ENCODE data around the gene BATF.

The BATF gene

DNA sequence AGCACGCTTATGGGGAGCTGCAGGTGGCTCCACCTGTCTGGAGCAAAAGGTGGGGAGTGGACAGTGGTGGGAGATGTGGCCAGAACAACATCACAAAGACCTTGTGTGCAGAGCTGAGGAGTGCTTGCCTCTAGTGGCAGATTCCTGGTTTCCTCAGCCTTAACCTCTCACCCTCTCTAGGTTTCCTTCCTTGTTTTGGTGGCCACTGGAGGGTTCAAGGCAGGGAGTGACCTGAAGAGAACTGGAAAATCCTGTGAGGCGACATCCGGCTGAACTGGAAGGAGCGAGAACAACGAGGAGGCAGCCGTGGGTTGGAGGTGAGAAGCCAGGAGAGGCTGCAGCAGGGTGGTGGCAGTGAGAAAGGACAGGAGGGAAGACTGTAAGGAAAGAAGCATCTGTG lies 49.8 kb downstream of the BATF start:
- TF ChIP-seq GATA3 (IDR thresholded peaks at IDR 0.05; ENCODE audit: low read depth, low read length) (no peak), GATA2 (IDR thresholded peaks at IDR 0.05; ENCODE audit: low read depth, low read length) (no peak)

DNA sequence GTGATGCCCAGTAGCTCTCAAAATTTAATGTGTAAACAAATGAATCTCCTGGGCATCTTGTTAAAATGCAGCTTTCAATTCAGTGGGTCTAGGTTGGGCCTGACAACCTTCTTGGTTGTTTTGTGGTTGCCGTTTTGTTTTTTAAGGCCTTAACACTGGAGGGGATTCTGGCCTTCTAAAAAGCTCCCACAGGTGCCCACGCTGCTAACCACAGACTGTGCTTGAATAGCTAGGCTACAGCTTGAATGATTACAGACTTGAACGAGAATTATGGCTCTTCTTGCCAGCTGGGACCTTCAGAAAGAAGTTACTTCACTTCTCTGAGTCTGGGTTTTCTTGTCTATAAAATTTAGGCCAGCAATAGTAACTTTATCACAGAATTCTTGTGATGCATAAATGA lies 54.8 kb downstream of the BATF start:
- TF ChIP-seq GATA3 (IDR thresholded peaks at IDR 0.05; ENCODE audit: low read depth, low read length), result no peak
- TF ChIP-seq GATA2 (IDR thresholded peaks at IDR 0.05; ENCODE audit: low read depth, low read length), result no peak

DNA sequence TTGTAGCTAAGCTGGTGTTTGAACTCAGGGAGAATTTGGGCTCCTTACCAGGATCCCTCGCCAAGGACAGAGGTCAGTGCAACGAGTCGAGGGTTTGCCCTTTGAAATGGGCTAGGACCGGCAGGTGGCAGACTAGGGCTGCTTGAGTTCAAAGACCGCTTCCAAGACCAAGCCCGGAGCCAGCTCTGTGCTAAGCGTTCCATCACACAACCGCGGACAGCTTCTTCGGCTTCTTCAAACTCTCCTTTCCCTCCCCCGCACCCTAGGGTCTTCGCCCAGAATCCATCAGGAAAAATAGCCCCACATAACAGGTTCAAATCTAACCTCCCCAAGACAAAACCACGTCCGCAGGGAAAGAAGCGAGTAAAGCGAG lies 55.4 kb downstream of the BATF start:
- TF ChIP-seq GATA2 (IDR thresholded peaks at IDR 0.05; ENCODE audit: low read depth, low read length) (no peak), GATA3 (IDR thresholded peaks at IDR 0.05; ENCODE audit: low read depth, low read length) (no peak)

DNA sequence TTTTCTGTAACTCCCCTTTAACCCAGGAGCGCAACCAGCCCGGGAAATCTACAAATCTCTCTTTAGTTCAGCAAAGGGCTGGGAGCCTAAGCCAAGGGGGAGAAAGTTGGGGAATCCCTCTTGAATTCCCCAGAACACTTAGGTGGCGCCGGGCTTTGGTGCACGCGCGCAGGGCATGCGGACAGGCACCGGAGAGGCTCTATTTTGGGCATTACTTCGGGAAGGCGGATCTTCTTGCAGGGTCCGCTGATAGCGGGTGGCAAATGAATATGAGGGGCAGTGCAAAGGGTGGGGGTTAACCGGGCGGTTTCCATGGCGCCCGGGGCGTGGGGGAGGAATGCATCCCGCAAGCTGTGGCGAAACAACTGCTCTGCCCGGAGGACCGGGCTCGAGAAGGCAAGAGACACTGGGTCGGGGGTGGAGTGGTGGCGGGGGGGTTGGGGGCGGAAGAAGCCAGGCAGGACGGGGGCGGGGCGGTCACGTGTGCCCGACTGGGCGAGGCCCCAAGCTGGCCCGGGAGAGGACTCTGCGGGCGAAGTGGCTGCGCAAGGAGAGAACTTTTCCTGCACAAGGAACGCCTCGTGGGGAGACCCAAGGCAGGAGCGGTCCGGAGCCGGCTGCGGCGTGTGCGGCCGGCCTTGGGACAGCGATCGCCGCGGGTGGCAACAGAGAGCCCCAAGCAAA lies 56.0 kb downstream of the BATF start, which contains the start of gene FLVCR2:
TSS of gene FLVCR2 (plus strand) at position 519 of the 684 bp plus-strand sequence. CDS start 353 bp downstream, outside the sequence.
- TF ChIP-seq GATA3 (IDR thresholded peaks at IDR 0.05; ENCODE audit: low read depth, low read length) (no peak), GATA2 (IDR thresholded peaks at IDR 0.05; ENCODE audit: low read depth, low read length) (no peak)

DNA sequence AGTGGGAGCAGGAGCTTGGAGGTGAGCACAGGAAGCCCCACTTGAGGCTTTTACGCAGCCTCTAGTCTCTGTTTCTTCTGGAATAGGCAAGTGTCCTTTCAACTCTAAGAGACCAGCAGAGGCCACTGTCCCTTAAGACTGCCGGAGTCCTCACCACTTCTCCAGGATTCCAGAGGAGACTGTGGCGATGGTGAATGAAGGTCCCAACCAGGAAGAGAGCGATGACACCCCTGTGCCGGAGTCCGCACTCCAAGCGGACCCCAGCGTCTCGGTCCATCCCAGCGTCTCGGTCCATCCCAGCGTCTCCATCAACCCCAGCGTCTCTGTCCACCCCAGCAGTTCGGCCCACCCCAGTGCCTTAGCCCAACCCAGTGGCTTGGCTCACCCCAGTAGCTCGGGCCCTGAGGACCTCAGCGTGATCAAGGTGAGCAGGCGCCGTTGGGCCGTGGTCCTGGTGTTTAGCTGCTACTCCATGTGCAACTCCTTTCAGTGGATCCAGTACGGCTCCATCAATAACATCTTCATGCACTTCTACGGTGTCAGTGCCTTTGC lies 56.6 kb downstream of the BATF start:
- no peak for TF ChIP-seq GATA3 (IDR thresholded peaks at IDR 0.05; ENCODE audit: low read depth, low read length)

DNA sequence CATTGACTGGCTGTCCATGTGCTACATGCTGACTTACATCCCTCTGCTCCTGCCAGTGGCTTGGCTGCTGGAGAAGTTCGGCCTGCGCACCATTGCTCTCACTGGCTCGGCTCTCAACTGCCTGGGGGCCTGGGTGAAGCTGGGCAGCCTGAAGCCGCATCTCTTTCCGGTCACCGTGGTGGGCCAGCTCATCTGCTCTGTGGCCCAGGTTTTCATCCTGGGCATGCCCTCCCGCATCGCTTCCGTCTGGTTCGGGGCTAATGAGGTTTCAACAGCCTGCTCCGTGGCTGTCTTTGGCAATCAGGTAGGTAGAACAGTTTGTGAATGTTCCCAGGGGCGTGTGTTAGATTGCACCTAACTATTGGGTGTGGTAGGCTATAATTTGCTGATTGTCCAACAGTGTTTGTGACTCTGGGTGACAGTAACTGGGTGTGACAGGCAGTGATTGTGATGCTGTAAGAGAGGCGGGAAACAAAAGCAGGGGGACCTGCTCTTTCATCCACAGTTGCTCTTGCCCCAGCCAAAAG lies 57.1 kb downstream of the BATF start:
- TF ChIP-seq GATA3 (IDR thresholded peaks at IDR 0.05; ENCODE audit: low read depth, low read length), result no peak
- no peak for TF ChIP-seq GATA2 (IDR thresholded peaks at IDR 0.05; ENCODE audit: low read depth, low read length)

DNA sequence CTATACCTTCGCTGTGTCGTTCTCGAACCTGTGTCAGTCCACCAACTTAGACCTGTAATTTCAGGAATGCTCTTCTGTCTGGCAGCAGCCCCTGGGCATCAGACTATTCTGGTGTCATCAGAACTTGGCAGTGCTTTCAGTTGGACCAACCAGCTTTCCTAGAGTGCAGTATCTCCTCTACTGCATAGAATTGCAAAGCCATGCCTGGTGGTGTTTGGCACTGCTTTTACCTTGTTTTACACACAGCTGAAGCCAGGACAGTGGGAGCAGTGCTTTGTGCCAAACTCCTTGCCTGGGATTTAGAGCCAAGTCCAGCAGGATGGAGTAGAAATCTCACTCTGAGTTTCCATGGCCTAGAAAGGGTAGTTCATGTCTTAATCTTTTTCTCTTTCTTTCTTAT lies 57.6 kb downstream of the BATF start:
- no peak for TF ChIP-seq GATA2 (IDR thresholded peaks at IDR 0.05; ENCODE audit: low read depth, low read length)
- TF ChIP-seq GATA3 (IDR thresholded peaks at IDR 0.05; ENCODE audit: low read depth, low read length), result no peak

DNA sequence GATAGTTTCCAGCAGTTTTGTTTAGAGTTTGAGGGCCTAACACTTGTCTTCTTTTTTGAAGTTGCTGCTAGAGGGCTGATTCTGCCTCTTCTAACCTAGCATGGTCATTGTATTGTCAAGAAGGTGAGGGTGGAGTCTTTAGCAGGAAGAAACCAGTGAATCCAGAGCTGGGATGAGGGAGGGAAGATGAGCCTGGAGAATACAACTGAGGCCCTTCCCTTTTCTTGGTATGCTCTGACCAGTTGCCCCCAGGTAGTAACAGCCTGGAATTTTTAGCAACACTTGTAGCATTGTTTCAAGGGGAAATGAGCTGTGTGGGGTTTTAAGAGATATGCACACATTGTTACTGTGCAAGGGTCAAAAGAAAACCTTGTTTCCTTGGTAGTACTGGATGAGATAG lies 65.1 kb downstream of the BATF start:
- TF ChIP-seq GATA2 (IDR thresholded peaks at IDR 0.05; ENCODE audit: low read depth, low read length), result no peak
- TF ChIP-seq GATA3 (IDR thresholded peaks at IDR 0.05; ENCODE audit: low read depth, low read length), result no peak

DNA sequence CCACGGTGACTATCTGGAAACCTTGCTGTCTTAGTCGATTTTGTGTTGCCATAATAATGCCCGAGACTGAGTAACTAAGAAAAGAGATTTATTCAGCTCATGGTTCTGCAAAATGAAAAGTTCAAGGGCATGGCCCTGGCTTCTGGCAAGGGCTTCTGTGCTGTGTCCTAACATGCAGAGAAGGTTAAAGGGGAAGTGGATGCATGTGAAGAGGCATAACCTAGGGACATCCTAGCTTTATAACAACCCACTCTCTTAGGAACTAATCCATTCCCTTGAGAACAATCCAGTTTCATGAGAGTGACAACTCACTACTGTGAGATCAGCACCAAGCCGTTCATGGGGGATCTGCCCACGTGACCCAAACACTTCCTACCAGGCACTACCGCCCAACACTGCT lies 67.7 kb downstream of the BATF start:
- TF ChIP-seq GATA3 (IDR thresholded peaks at IDR 0.05; ENCODE audit: low read depth, low read length) (no peak), GATA2 (IDR thresholded peaks at IDR 0.05; ENCODE audit: low read depth, low read length) (no peak)

DNA sequence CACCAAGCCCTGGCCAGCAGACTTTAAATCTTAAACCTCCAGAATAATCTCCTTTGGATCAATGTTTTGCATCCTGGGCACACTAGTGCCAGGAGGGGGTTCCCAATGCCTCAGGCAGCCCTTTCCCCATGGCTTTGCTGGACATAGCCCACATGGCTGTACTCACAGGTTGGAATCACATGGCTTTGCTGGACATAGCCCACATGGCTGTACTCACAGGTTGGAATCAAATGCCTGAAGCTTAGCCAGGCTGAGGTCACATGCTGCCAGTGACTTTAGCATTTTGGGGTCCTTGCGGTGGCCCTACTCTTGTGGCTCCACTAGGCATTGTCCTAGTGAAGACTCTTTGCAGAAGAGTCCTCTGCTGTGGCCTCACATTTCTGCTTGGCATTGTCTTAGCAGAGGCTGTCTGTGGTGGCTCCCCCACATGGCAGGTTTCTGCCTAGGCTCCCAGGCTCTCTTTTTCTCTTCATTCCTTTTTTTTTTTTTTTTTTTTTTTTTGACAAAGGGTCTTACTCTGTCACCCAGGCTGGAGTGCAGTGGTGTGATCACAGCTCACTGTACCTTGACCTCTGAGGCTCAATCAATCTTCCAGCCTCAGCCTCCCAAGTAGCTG lies 69.2 kb downstream of the BATF start:
- TF ChIP-seq GATA3 (IDR thresholded peaks at IDR 0.05; ENCODE audit: low read depth, low read length) (no peak), GATA2 (IDR thresholded peaks at IDR 0.05; ENCODE audit: low read depth, low read length) (no peak)

DNA sequence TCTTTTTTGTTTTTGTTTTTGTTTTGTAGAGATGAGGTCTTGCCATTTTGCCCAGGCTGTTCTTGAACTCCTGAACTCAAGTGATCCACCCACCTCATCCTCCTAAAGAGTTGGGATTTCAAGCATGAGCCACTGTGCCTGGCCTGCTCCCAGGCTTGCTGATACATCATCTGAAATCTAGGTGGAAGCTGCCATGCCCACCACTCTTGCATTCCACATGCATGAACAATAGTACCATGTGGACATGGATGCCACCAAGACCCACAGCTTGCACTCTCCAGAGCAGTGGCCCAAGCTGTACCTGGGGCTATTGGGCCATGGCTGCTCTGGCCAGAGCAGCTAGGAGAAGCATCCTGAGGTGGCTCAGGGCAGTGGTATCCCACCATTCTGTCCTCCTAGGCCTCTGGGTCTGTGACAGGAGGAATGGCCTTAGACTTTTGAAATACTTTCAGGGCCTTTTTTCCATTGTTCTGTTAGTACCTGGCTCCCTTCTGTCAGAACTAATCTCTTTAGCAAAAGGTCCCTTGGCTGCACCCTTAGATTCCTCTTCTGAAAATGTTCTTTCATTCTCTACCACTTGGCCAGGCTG lies 69.8 kb downstream of the BATF start:
- no peak for TF ChIP-seq GATA2 (IDR thresholded peaks at IDR 0.05; ENCODE audit: low read depth, low read length)
- TF ChIP-seq GATA3 (IDR thresholded peaks at IDR 0.05; ENCODE audit: low read depth, low read length), result no peak

DNA sequence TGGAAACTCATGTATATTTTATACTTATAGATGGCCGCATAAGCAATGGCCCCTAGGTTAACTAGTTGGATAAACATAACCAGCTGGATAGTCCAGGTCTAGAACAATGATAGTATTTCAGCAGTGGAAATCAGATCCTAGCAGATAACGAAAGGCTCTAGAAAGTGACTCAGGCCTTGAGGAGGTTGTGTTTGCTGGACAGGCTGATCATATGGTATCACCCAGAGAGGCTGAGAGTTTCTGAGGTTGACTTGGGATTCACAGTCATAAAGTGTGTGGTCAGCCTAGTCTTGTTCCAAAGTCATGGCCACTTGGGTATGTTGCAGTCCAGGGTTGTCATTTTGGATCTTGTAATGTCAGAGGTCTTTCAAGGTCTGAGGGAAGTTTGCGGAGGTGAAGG lies 73.0 kb downstream of the BATF start:
- TF ChIP-seq GATA3 (IDR thresholded peaks at IDR 0.05; ENCODE audit: low read depth, low read length) (no peak), GATA2 (IDR thresholded peaks at IDR 0.05; ENCODE audit: low read depth, low read length) (no peak)
